ENCODE data around the gene MYL7.

GRCh38 chr7:44163591-44163990 lies 22.5 kb upstream of the MYL7 start:
- TF ChIP-seq YY1 (IDR thresholded peaks at IDR 0.05; ENCODE audit: insufficient read depth, insufficient read length) (no peak), ZNF274 (IDR thresholded peaks at IDR 0.05; ENCODE audit: low read depth, low read length) (no peak), SUZ12 (IDR thresholded peaks at IDR 0.05; ENCODE audit: extremely low read depth, insufficient read depth, insufficient read length) (no peak)
